CD4-positive, alpha-beta T cell (primary cell): ENCODE measurements around the gene PRKN. TPM values are rescaled to one million over a fixed set of nuclear protein-coding genes. Genes with fewer than 3 reads are reported as not detected.
"Not testable (repeated sequence)": the region's sequence is repeated elsewhere in the genome, so short reads cannot be mapped to it uniquely, and the experiment has no call there.

Experiments
- ATAC-seq: fragments of 200-7000 bp; cut with Tn5 transposase; one replicate; pipeline ENCODE4 v1.10.0; 2022; ENCODE audit warnings: mild to moderate bottlenecking; ENCODE audit not compliant: poor library complexity
- CTCF ChIA-PET: fragments of 350-600 bp; sonication (Branson Sonifier 250); formaldehyde crosslinking; loops from one replicate; lab custom pipeline; 2021; ENCODE audit warnings: antibody characterized with exemption, inconsistent platforms; lab: Charles Lee
- POLR2A ChIA-PET: fragments of 350-600 bp; sonication (Branson Sonifier 250); formaldehyde crosslinking; loops from one replicate; lab custom pipeline; 2021; ENCODE audit warnings: antibody characterized with exemption, inconsistent platforms; lab: Charles Lee
- DNase-seq, 14 experiments: peaks; one replicate each; pipeline ENCODE4 v3.0.0-alpha.2; 2013 to 2020; ENCODE audit warnings: mixed read lengths in 2 of 14
- H3K27ac ChIP-seq, 2 donors: one replicate each; pipeline versions ENCODE4 v1.5.1 to v1.7.0; 2013; ENCODE audit warnings: low read length in 2 of 2, low read depth in 1 of 2, mild to moderate bottlenecking in 1 of 2
- H3K27me3 ChIP-seq, 2 experiments: 1 replicate in 1 of 2; 2 replicates in 1 of 2; pipeline versions ENCODE4 v1.6.1 to v1.7.0; 2013; ENCODE audit warnings: low read length in 2 of 2, control low read depth in 1 of 2, mild to moderate bottlenecking in 1 of 2, moderate library complexity in 1 of 2; ENCODE audit not compliant: insufficient read depth in 2 of 2, control insufficient read depth in 1 of 2
- H3K36me3 ChIP-seq: one replicate; pipeline ENCODE4 v1.6.1; 2013; ENCODE audit warnings: low read length, control low read depth; ENCODE audit not compliant: insufficient read depth
- H3K4me1 ChIP-seq: one replicate; pipeline ENCODE4 v1.6.1; 2013; ENCODE audit warnings: low read length, control low read depth; ENCODE audit not compliant: insufficient read depth
- H3K4me3 ChIP-seq: one replicate; pipeline ENCODE4 v1.5.1; 2013; ENCODE audit warnings: mild to moderate bottlenecking, low read length, moderate library complexity
- H3K9me3 ChIP-seq, 2 experiments: 1 replicate in 1 of 2; 2 replicates in 1 of 2; pipeline versions ENCODE4 v1.6.1 to v1.7.0; 2013; ENCODE audit warnings: low read length in 2 of 2, mild to moderate bottlenecking in 2 of 2, control low read depth in 1 of 2, moderate library complexity in 1 of 2; ENCODE audit not compliant: control insufficient read depth in 1 of 2, insufficient read depth in 1 of 2
- H3K27ac Mint-ChIP-seq: one replicate; pipeline ENCODE4 v1.8.0; 2020; ENCODE audit warnings: mixed read lengths
- H3K27me3 Mint-ChIP-seq: one replicate; pipeline ENCODE4 v1.8.0; 2021; ENCODE audit warnings: mixed read lengths
- H3K36me3 Mint-ChIP-seq: one replicate; pipeline ENCODE4 v1.8.0; 2021; ENCODE audit warnings: low read depth, mixed read lengths
- H3K4me1 Mint-ChIP-seq: one replicate; pipeline ENCODE4 v1.8.0; 2021; ENCODE audit warnings: low read depth, mixed read lengths
- H3K4me3 Mint-ChIP-seq: one replicate; pipeline ENCODE4 v1.8.0; 2020; ENCODE audit warnings: mild to moderate bottlenecking, mixed read lengths
- H3K9me3 Mint-ChIP-seq: one replicate; pipeline ENCODE4 v1.8.0; 2020; ENCODE audit warnings: mixed read lengths
- CTCF ChIP-seq: fragments of 200-600 bp; IDR thresholded peaks from one replicate; pipeline ENCODE4 v1.8.0; 2022; ENCODE audit warnings: antibody characterized with exemption, mild to moderate bottlenecking
- intact Hi-C, 2 experiments: fragments of 100-400 bp; cut with DNase I in 1 of 2; cut with micrococcal nuclease in 1 of 2; formaldehyde crosslinking; loops; one replicate each; pipeline versions ENCODE4 v1.15.1 to v1.9.0; 2023 to 2025; cut with DNase I, micrococcal nuclease
- total RNA-seq, 174 experiments: library from RNA in 2 of 174; stranded (reverse) in 2 of 174; gene quantifications; one replicate each; pipeline ENCODE4 v1.2.3 and lab custom pipeline; 2021 to 2026

PRKN gene
- total RNA-seq, 2 experiments from 2014 or later: 5.2 to 5.4 TPM

GRCh38 chr6:162403031-162403430, 324.5 kb downstream of the PRKN start:
- no peak for TF ChIP-seq CTCF
- Histone ChIP-seq H3K27ac (no peak overlapping the region), H3K9me3 (no peaks in the 10 kb centered on the region), H3K4me1 (no peaks in the 10 kb centered on the region), H3K36me3 (no peaks in the 10 kb centered on the region), H3K4me3 (no peak overlapping the region), H3K27me3 (no peaks in the 10 kb centered on the region)
- Mint-ChIP-seq H3K36me3 (peaks cover 15% of the 10 kb centered on the region), H3K4me3 (no peak overlapping the region), H3K4me1 (no peaks in the 10 kb centered on the region), H3K27ac (no peak overlapping the region), H3K27me3 (no peaks in the 10 kb centered on the region), H3K9me3 (peaks cover 9% of the 10 kb centered on the region)
- CTCF ChIA-PET: no interaction called here
- intact Hi-C loops: no loop called here
- POLR2A ChIA-PET: no interaction called here
- DNase-seq: no peak
- ATAC-seq: no peak

- Mint-ChIP-seq H3K4me3 (no peak overlapping the region), H3K9me3 (peaks cover 5% of the 10 kb centered on the region), H3K36me3 (peaks cover 18% of the 10 kb centered on the region), H3K27ac (no peak overlapping the region), H3K27me3 (no peaks in the 10 kb centered on the region), H3K4me1 (no peaks in the 10 kb centered on the region)
- CTCF ChIA-PET: interaction anchor here (1.5 kb wide), 1 partner anchor 10 kb away, joined by 4 read pairs; no protein-coding TSS in a partner anchor
- no peak overlapping the region for H3K4me3 ChIP-seq
- H3K27ac ChIP-seq: no peak overlapping the region
- intact Hi-C loops: no loop called here
- ATAC-seq (no peak), DNase-seq (no peak)
- TF ChIP-seq CTCF: no peak
- peaks cover 0 to 3% of the 10 kb centered on the region in 2 experiments for H3K9me3 ChIP-seq
- no peaks in the 10 kb centered on the region for H3K4me1 ChIP-seq
- H3K36me3 ChIP-seq: no peaks in the 10 kb centered on the region
- POLR2A ChIA-PET: no interaction called here
- no peaks in the 10 kb centered on the region for H3K27me3 ChIP-seq
Measured at GRCh38 chr6:162395181-162395580, 332.4 kb downstream of the PRKN start.

GRCh38 chr6:162390961-162391811, 336.4 kb downstream of the PRKN start:
- H3K4me3 ChIP-seq, H3K27ac ChIP-seq, ATAC-seq, H3K36me3 ChIP-seq, DNase-seq, H3K27me3 Mint-ChIP-seq, H3K27me3 ChIP-seq, H3K27ac Mint-ChIP-seq, H3K9me3 Mint-ChIP-seq, CTCF ChIA-PET, H3K4me1 ChIP-seq, H3K36me3 Mint-ChIP-seq, intact Hi-C loops, H3K4me1 Mint-ChIP-seq, H3K4me3 Mint-ChIP-seq, H3K9me3 ChIP-seq: not testable (repeated sequence)
- POLR2A ChIA-PET: interaction anchor here (0.7 kb wide), 1 partner anchor 1291 kb away, joined by 3 read pairs; no protein-coding TSS in a partner anchor
